Astrocyte (in vitro differentiated cells and primary cell): ENCODE measurements around the gene ANKRD44. TPM values are rescaled to one million over a fixed set of nuclear protein-coding genes. Genes with fewer than 3 reads are reported as not detected.

Experiments used
- DNase-seq: peaks from one replicate; pipeline ENCODE4 v3.0.0-alpha.2; 2010; ENCODE audit warnings: low read depth
- FAIRE-seq: peaks from 2 replicates; lab custom pipeline; 2011; peaks lifted over from hg19 to GRCh38; lab: Jason Lieb, UNC
- H2AFZ ChIP-seq: 2 replicates; pipeline ENCODE4 v1.6.0; 2012; ENCODE audit warnings: low read depth, low read length, inconsistent platforms
- H3K27ac ChIP-seq: 2 replicates; pipeline ENCODE4 v1.5.1; 2011; ENCODE audit warnings: low read depth, low read length, inconsistent platforms
- H3K27me3 ChIP-seq: 2 replicates; pipeline ENCODE4 v1.6.0; 2011; ENCODE audit warnings: low read length, inconsistent platforms; ENCODE audit not compliant: insufficient read depth
- H3K36me3 ChIP-seq: 2 replicates; pipeline ENCODE4 v1.5.1; 2011; ENCODE audit warnings: low read length, inconsistent platforms; ENCODE audit not compliant: insufficient read depth
- H3K4me1 ChIP-seq: 2 replicates; pipeline ENCODE4 v1.5.1; 2011; ENCODE audit warnings: low read length, inconsistent platforms; ENCODE audit not compliant: insufficient read depth
- H3K4me2 ChIP-seq: 2 replicates; pipeline ENCODE4 v1.6.0; 2012; ENCODE audit warnings: low read length, inconsistent platforms
- H3K4me3 ChIP-seq: 2 replicates; pipeline ENCODE4 v1.5.1; 2011; ENCODE audit warnings: low read depth, mild to moderate bottlenecking, low read length, inconsistent platforms; ENCODE audit not compliant: insufficient read depth
- H3K79me2 ChIP-seq: 2 replicates; pipeline ENCODE4 v1.6.0; 2012; ENCODE audit warnings: mild to moderate bottlenecking, low read length, inconsistent platforms; ENCODE audit not compliant: insufficient read depth
- H3K9ac ChIP-seq: 2 replicates; pipeline ENCODE4 v1.6.0; 2012; ENCODE audit warnings: mild to moderate bottlenecking, low read length, inconsistent platforms
- H3K9me3 ChIP-seq: 2 replicates; pipeline ENCODE4 v1.5.1; 2012; ENCODE audit warnings: low read depth, mild to moderate bottlenecking, low read length, inconsistent platforms; ENCODE audit not compliant: insufficient read depth
- H4K20me1 ChIP-seq: 2 replicates; pipeline ENCODE4 v1.6.0; 2012; ENCODE audit warnings: low read length, inconsistent platforms; ENCODE audit not compliant: insufficient read depth
- H3K27ac Mint-ChIP-seq: one replicate; pipeline ENCODE4 v1.8.0; 2021; ENCODE audit warnings: mild to moderate bottlenecking, mixed read lengths; ENCODE audit not compliant: unreplicated experiment
- H3K27me3 Mint-ChIP-seq: one replicate; pipeline ENCODE4 v1.8.0; 2021; ENCODE audit warnings: low read depth, mixed read lengths; ENCODE audit not compliant: unreplicated experiment
- H3K36me3 Mint-ChIP-seq: one replicate; pipeline ENCODE4 v1.8.0; 2021; ENCODE audit warnings: low read depth, mixed read lengths; ENCODE audit not compliant: unreplicated experiment
- H3K4me1 Mint-ChIP-seq: one replicate; pipeline ENCODE4 v1.8.0; 2021; ENCODE audit warnings: low read depth, mixed read lengths; ENCODE audit not compliant: unreplicated experiment
- H3K4me3 Mint-ChIP-seq: one replicate; pipeline ENCODE4 v1.8.0; 2021; ENCODE audit warnings: mild to moderate bottlenecking, moderate library complexity, mixed read lengths; ENCODE audit not compliant: unreplicated experiment
- H3K9me3 Mint-ChIP-seq: one replicate; pipeline ENCODE4 v1.8.0; 2021; ENCODE audit warnings: mild to moderate bottlenecking, mixed read lengths; ENCODE audit not compliant: unreplicated experiment
- CTCF ChIP-seq: IDR thresholded peaks from 2 replicates; pipeline ENCODE4 v1.5.1; 2011; ENCODE audit warnings: low read depth, mild to moderate bottlenecking, inconsistent platforms, low read length, moderate library complexity; ENCODE audit not compliant: insufficient read depth
- EZH2 ChIP-seq: IDR thresholded peaks from 2 replicates; pipeline ENCODE4 v1.6.1; 2012; ENCODE audit warnings: mild to moderate bottlenecking, low read length, inconsistent platforms; ENCODE audit not compliant: insufficient read depth
- total RNA-seq: library from RNA; stranded (reverse); gene quantifications from 2 replicates; pipeline ENCODE4 v1.2.1, GENCODE V29; 2021

The ANKRD44 gene
- total RNA-seq, 1 donor from 2014 or later = 7.2 TPM

GRCh38 chr2:196941398-196942078 lies 369.0 kb downstream of the ANKRD44 start:
- peaks cover 10% of the 10 kb centered on the region for H3K4me1 Mint-ChIP-seq
- peak overlapping the region; percentile 28 for H2AFZ ChIP-seq
- no peak overlapping the region for H3K4me3 ChIP-seq
- TF ChIP-seq EZH2 (no peak), CTCF (no peak)
- H3K27me3 ChIP-seq = no peaks in the 10 kb centered on the region
- H3K9ac ChIP-seq = no peak overlapping the region
- H4K20me1 ChIP-seq = no peaks in the 10 kb centered on the region
- H3K4me2 ChIP-seq = no peak overlapping the region
- H3K4me3 Mint-ChIP-seq = no peak overlapping the region
- no peak for FAIRE-seq
- H3K9me3 Mint-ChIP-seq = no peaks in the 10 kb centered on the region
- no peaks in the 10 kb centered on the region for H3K36me3 ChIP-seq
- no peak for DNase-seq
- no peak overlapping the region for H3K27ac ChIP-seq
- H3K27me3 Mint-ChIP-seq = peaks cover 2% of the 10 kb centered on the region
- no peaks in the 10 kb centered on the region for H3K36me3 Mint-ChIP-seq
- no peaks in the 10 kb centered on the region for H3K4me1 ChIP-seq
- H3K79me2 ChIP-seq = no peaks in the 10 kb centered on the region
- H3K27ac Mint-ChIP-seq = no peak overlapping the region
- no peaks in the 10 kb centered on the region for H3K9me3 ChIP-seq

GRCh38 chr2:196939371-196939770 lies 371.2 kb downstream of the ANKRD44 start:
- H3K36me3 ChIP-seq = no peaks in the 10 kb centered on the region
- no peaks in the 10 kb centered on the region for H3K9me3 ChIP-seq
- DNase-seq (peak; percentile 62), FAIRE-seq (no peak)
- no peaks in the 10 kb centered on the region for H3K27me3 Mint-ChIP-seq
- H3K36me3 Mint-ChIP-seq = no peaks in the 10 kb centered on the region
- TF ChIP-seq CTCF (no peak), EZH2 (no peak)
- no peaks in the 10 kb centered on the region for H3K9me3 Mint-ChIP-seq
- no peak overlapping the region for H3K27ac ChIP-seq
- H3K4me2 ChIP-seq = no peak overlapping the region
- no peak overlapping the region for H2AFZ ChIP-seq
- H4K20me1 ChIP-seq = no peaks in the 10 kb centered on the region
- H3K79me2 ChIP-seq = no peaks in the 10 kb centered on the region
- H3K9ac ChIP-seq = no peak overlapping the region
- no peak overlapping the region for H3K4me3 ChIP-seq
- no peaks in the 10 kb centered on the region for H3K4me1 ChIP-seq
- H3K27me3 ChIP-seq = no peaks in the 10 kb centered on the region
- H3K27ac Mint-ChIP-seq = peak overlapping the region; percentile 15
- H3K4me3 Mint-ChIP-seq = no peak overlapping the region
- peaks cover 10% of the 10 kb centered on the region for H3K4me1 Mint-ChIP-seq

Other genes starting within 250 kb of the ANKRD44 start
- 241 and 253 TPM in 2 replicates for gene SF3B1, start 124.2 kb upstream of the ANKRD44 start, total RNA-seq
- gene COQ10B, start 142.8 kb upstream of the ANKRD44 start, total RNA-seq = 46.0 and 48.3 TPM in 2 replicates
- 292 and 329 TPM in 2 replicates for gene HSPD1, start 189.1 kb upstream of the ANKRD44 start, total RNA-seq
- 114 and 139 TPM in 2 replicates for gene HSPE1, start 189.6 kb upstream of the ANKRD44 start, total RNA-seq
- 30.4 and 31.0 TPM in 2 replicates for gene MOB4, start 205.3 kb upstream of the ANKRD44 start, total RNA-seq